KMS-11 (cell line): ENCODE results near the gene SUPV3L1.
"Not testable (repeated sequence)": the region's sequence is repeated elsewhere in the genome, so short reads cannot be mapped to it uniquely, and the experiment has no call there.

ENCODE experiments used
- H2AFZ ChIP-seq: fragments of 200-600 bp; sonication (generic); 2 replicates; pipeline ENCODE4 v1.6.1; 2016; ENCODE audit warnings: antibody characterized with exemption, mixed run types, low read depth
- H3K27ac ChIP-seq: fragments of 200-600 bp; sonication (generic); 2 replicates; pipeline ENCODE4 v1.6.1; 2016; ENCODE audit warnings: mild to moderate bottlenecking, mixed run types
- H3K27me3 ChIP-seq: fragments of 200-600 bp; sonication (generic); 2 replicates; pipeline ENCODE4 v1.6.1; 2017; ENCODE audit warnings: mild to moderate bottlenecking, low read depth, mixed run types, moderate library complexity; ENCODE audit not compliant: insufficient read depth
- H3K36me3 ChIP-seq: fragments of 200-600 bp; sonication (generic); 2 replicates; pipeline ENCODE4 v1.6.1; 2017; ENCODE audit warnings: mild to moderate bottlenecking, mixed run types; ENCODE audit not compliant: insufficient read depth
- H3K4me1 ChIP-seq: fragments of 200-600 bp; sonication (generic); 2 replicates; pipeline ENCODE4 v1.6.1; 2016; ENCODE audit warnings: mild to moderate bottlenecking, low read depth, mixed run types; ENCODE audit not compliant: poor library complexity, severe bottlenecking
- H3K4me2 ChIP-seq: fragments of 200-600 bp; sonication (generic); 2 replicates; pipeline ENCODE4 v1.7.0; 2016; ENCODE audit warnings: mild to moderate bottlenecking, mixed run types
- H3K4me3 ChIP-seq: fragments of 200-600 bp; sonication (generic); IDR thresholded peaks from 2 replicates; pipeline ENCODE4 v1.6.1; 2017; ENCODE audit warnings: low read depth, low read length, mixed read lengths; ENCODE audit not compliant: insufficient read depth
- H3K79me2 ChIP-seq: fragments of 200-600 bp; sonication (generic); 2 replicates; pipeline ENCODE4 v1.6.1; 2016; ENCODE audit warnings: low read depth, mixed run types; ENCODE audit not compliant: insufficient read depth
- H3K9ac ChIP-seq: fragments of 200-600 bp; sonication (generic); 2 replicates; pipeline ENCODE4 v1.6.1; 2016; ENCODE audit warnings: mild to moderate bottlenecking, mixed run types
- H4K20me1 ChIP-seq: fragments of 200-600 bp; sonication (generic); 2 replicates; pipeline ENCODE4 v1.6.1; 2016; ENCODE audit warnings: mild to moderate bottlenecking, mixed run types; ENCODE audit not compliant: insufficient read depth
- CTCF ChIP-seq: fragments of 200-600 bp; sonication (generic); conservative IDR thresholded peaks from 2 replicates; pipeline ENCODE4 v1.6.1; 2017; ENCODE audit warnings: low read depth, mild to moderate bottlenecking, antibody characterized with exemption, low read length, moderate library complexity, mixed read lengths

The SUPV3L1 gene

GRCh38 chr10:69179743-69180524, at the start of gene SUPV3L1:
Gene SUPV3L1, plus strand, starts transcription at chr10:69180234. Its CDS starts 58 bp downstream, at chr10:69180292.
- peak within 1 kb of the TSS; percentile 77 for H3K27ac ChIP-seq
- H3K9ac ChIP-seq: peak within 1 kb of the TSS; percentile 89
- peak within 1 kb of the TSS; percentile 19 for H3K4me3 ChIP-seq
- H4K20me1 ChIP-seq: no peaks in the 10 kb centered on the region
- H3K27me3 ChIP-seq: no peaks in the 10 kb centered on the region
- H3K4me2 ChIP-seq: peak within 1 kb of the TSS; percentile 66
- H3K36me3 ChIP-seq: no peaks in the 10 kb centered on the region
- peaks cover 46% of the 10 kb centered on the region for H3K79me2 ChIP-seq
- TF ChIP-seq CTCF: no peak
- H2AFZ ChIP-seq: peak within 1 kb of the TSS; percentile 51
- peaks cover 17% of the 10 kb centered on the region for H3K4me1 ChIP-seq

GRCh38 chr10:69130251-69130650, 49.8 kb upstream of the SUPV3L1 start:
- Histone ChIP-seq H3K27me3 (no peaks in the 10 kb centered on the region), H3K9ac (no peak overlapping the region), H3K4me1 (peaks cover 28% of the 10 kb centered on the region), H3K4me2 (no peak overlapping the region), H2AFZ (no peak overlapping the region), H3K79me2 (peaks cover 70% of the 10 kb centered on the region), H4K20me1 (no peaks in the 10 kb centered on the region), H3K27ac (no peak overlapping the region), H3K4me3 (no peak overlapping the region), H3K36me3 (no peaks in the 10 kb centered on the region)
- no peak for TF ChIP-seq CTCF

GRCh38 chr10:69139961-69140360, 40.1 kb upstream of the SUPV3L1 start:
- Histone ChIP-seq H2AFZ (no peak overlapping the region), H3K9ac (no peak overlapping the region), H3K4me1 (no peaks in the 10 kb centered on the region), H3K27me3 (no peaks in the 10 kb centered on the region), H3K4me3 (no peak overlapping the region), H3K36me3 (no peaks in the 10 kb centered on the region), H3K27ac (no peak overlapping the region), H3K79me2 (peaks cover 5% of the 10 kb centered on the region; the same call in 1 of the 2 replicates), H3K4me2 (no peak overlapping the region), H4K20me1 (no peaks in the 10 kb centered on the region)
- TF ChIP-seq CTCF: no peak

GRCh38 chr10:69141304-69141703, 38.7 kb upstream of the SUPV3L1 start:
- Histone ChIP-seq H4K20me1 (no peaks in the 10 kb centered on the region), H3K4me3 (no peak overlapping the region), H3K4me1 (no peaks in the 10 kb centered on the region), H3K36me3 (no peaks in the 10 kb centered on the region), H3K9ac (no peak overlapping the region), H3K27me3 (no peaks in the 10 kb centered on the region), H3K79me2 (peaks cover 12% of the 10 kb centered on the region; the same call in 1 of the 2 replicates), H2AFZ (no peak overlapping the region), H3K4me2 (no peak overlapping the region), H3K27ac (no peak overlapping the region)
- TF ChIP-seq CTCF: no peak

- not testable (repeated sequence) for H3K36me3 ChIP-seq, H3K4me2 ChIP-seq, H3K4me3 ChIP-seq, H2AFZ ChIP-seq, H3K27me3 ChIP-seq, H3K9ac ChIP-seq, H4K20me1 ChIP-seq, H3K27ac ChIP-seq, H3K4me1 ChIP-seq
- H3K79me2 ChIP-seq: peaks cover 19% of the 10 kb centered on the region; the same call in 1 of the 2 replicates
Measured at GRCh38 chr10:69142074-69142473, 38.0 kb upstream of the SUPV3L1 start.
